Measurements from ENCODE around the gene LIMK1. TPM values are rescaled to one million over a fixed set of nuclear protein-coding genes. Genes with fewer than 3 reads are reported as not detected.

Gene LIMK1
- total RNA-seq, 1 donor from 2014 or later, result 20.3 TPM

GRCh38 chr7:74040101-74040790, 43.4 kb upstream of the LIMK1 start:
- H3K27me3 Mint-ChIP-seq (ENCODE audit: unreplicated experiment), result no peaks in the 10 kb centered on the region
- H3K27ac Mint-ChIP-seq (ENCODE audit: unreplicated experiment), result peak overlapping the region; percentile 5
- H3K4me3 Mint-ChIP-seq (ENCODE audit: unreplicated experiment), result no peak overlapping the region
- DNase-seq (ENCODE audit: extremely low spot score, unreplicated experiment), result no peak
- H3K4me1 Mint-ChIP-seq (ENCODE audit: unreplicated experiment), result peaks cover 41% of the 10 kb centered on the region
- H3K36me3 Mint-ChIP-seq (ENCODE audit: unreplicated experiment), result no peaks in the 10 kb centered on the region
- H3K9me3 Mint-ChIP-seq (ENCODE audit: unreplicated experiment), result no peaks in the 10 kb centered on the region
- no peak for TF ChIP-seq CTCF (IDR thresholded peaks at IDR 0.05)

- Mint-ChIP-seq H3K4me1 (ENCODE audit: unreplicated experiment) (peaks cover 41% of the 10 kb centered on the region), H3K36me3 (ENCODE audit: unreplicated experiment) (no peaks in the 10 kb centered on the region), H3K27me3 (ENCODE audit: unreplicated experiment) (no peaks in the 10 kb centered on the region), H3K4me3 (ENCODE audit: unreplicated experiment) (no peak overlapping the region), H3K9me3 (ENCODE audit: unreplicated experiment) (no peaks in the 10 kb centered on the region), H3K27ac (ENCODE audit: unreplicated experiment) (no peak overlapping the region)
- no peak for DNase-seq (ENCODE audit: extremely low spot score, unreplicated experiment)
- TF ChIP-seq CTCF (IDR thresholded peaks at IDR 0.05), result no peak
Observed at GRCh38 chr7:74040791-74041520, 42.6 kb upstream of the LIMK1 start.

- H3K27ac Mint-ChIP-seq (ENCODE audit: unreplicated experiment), result peak overlapping the region; percentile 82
- H3K9me3 Mint-ChIP-seq (ENCODE audit: unreplicated experiment), result no peaks in the 10 kb centered on the region
- H3K4me1 Mint-ChIP-seq (ENCODE audit: unreplicated experiment), result peaks cover 40% of the 10 kb centered on the region
- TF ChIP-seq CTCF (IDR thresholded peaks at IDR 0.05), result no peak
- H3K27me3 Mint-ChIP-seq (ENCODE audit: unreplicated experiment), result peaks cover 5% of the 10 kb centered on the region
- H3K4me3 Mint-ChIP-seq (ENCODE audit: unreplicated experiment), result peak overlapping the region; percentile 38
- no peaks in the 10 kb centered on the region for H3K36me3 Mint-ChIP-seq (ENCODE audit: unreplicated experiment)
- no peak for DNase-seq (ENCODE audit: extremely low spot score, unreplicated experiment)
Observed at GRCh38 chr7:74042746-74043522, 40.7 kb upstream of the LIMK1 start.

- TF ChIP-seq CTCF (IDR thresholded peaks at IDR 0.05), result no peak
Observed at GRCh38 chr7:74043523-74043951, 40.1 kb upstream of the LIMK1 start.

More at GRCh38 chr7:74043523-74043951, 40.1 kb upstream of the LIMK1 start:
- Mint-ChIP-seq H3K27me3 (ENCODE audit: unreplicated experiment) (peaks cover 5% of the 10 kb centered on the region), H3K27ac (ENCODE audit: unreplicated experiment) (peak overlapping the region; percentile 82), H3K36me3 (ENCODE audit: unreplicated experiment) (no peaks in the 10 kb centered on the region), H3K4me3 (ENCODE audit: unreplicated experiment) (peak overlapping the region; percentile 38), H3K4me1 (ENCODE audit: unreplicated experiment) (peaks cover 39% of the 10 kb centered on the region), H3K9me3 (ENCODE audit: unreplicated experiment) (no peaks in the 10 kb centered on the region)
- DNase-seq (ENCODE audit: extremely low spot score, unreplicated experiment), result no peak
